Panc1 (cell line): Measurements from ENCODE around the gene LBR.

Experiments used
- CTCF ChIP-seq: fragments of 450-650 bp; IDR thresholded peaks from 2 replicates; pipeline ENCODE4 v1.5.1; 2017; ENCODE audit warnings: mild to moderate bottlenecking
- POLR2AphosphoS5 ChIP-seq: IDR thresholded peaks from 2 replicates; pipeline ENCODE4 v1.6.1; 2012; ENCODE audit warnings: mild to moderate bottlenecking, low read depth, low read length, moderate library complexity
- REST ChIP-seq, 2 experiments: IDR thresholded peaks; 2 replicates each; pipeline ENCODE4 v1.6.1; 2011 to 2012; ENCODE audit warnings: low read depth in 2 of 2, control low read depth in 1 of 2, low read length in 1 of 2, mild to moderate bottlenecking in 1 of 2, moderate library complexity in 1 of 2; ENCODE audit not compliant: insufficient read depth in 1 of 2
- SIN3A ChIP-seq: IDR thresholded peaks from 2 replicates; pipeline ENCODE4 v1.6.1; 2012; ENCODE audit warnings: low read depth, mild to moderate bottlenecking, low read length, moderate library complexity, borderline replicate concordance; ENCODE audit not compliant: insufficient read depth
- TCF7L2 ChIP-seq: IDR thresholded peaks from 2 replicates; pipeline ENCODE4 v1.6.1; 2011; ENCODE audit warnings: mild to moderate bottlenecking, low read depth, low read length, inconsistent platforms

- TF ChIP-seq CTCF (no peak), REST (IDR thresholded peaks at IDR 0.05; ENCODE audit: insufficient read depth in 1 of 2, low read depth in 2 of 2, low read length in 1 of 2) (no peak), POLR2AphosphoS5 (no peak), TCF7L2 (no peak), SIN3A (no peak)
Measured at GRCh38 chr1:225423518-225423855, 4.4 kb downstream of the LBR start.
